WTC11 (cell line): Measurements from ENCODE around the gene PTPRK.

Source experiments
- ATF2 ChIP-seq: sonication (generic); formaldehyde crosslinking; IDR thresholded peaks from 2 replicates; pipeline ENCODE4 v1.8.1; 2022; ENCODE audit warnings: low read depth, missing genetic modification reagents, borderline replicate concordance
- CTCF ChIP-seq: fragments of 200-600 bp; IDR thresholded peaks from 2 replicates; pipeline ENCODE4 v1.8.0; 2022; ENCODE audit warnings: antibody characterized with exemption
- MAX ChIP-seq: sonication (generic); formaldehyde crosslinking; IDR thresholded peaks from 2 replicates; pipeline ENCODE4 v1.8.0; 2022; ENCODE audit warnings: mild to moderate bottlenecking, missing genetic modification reagents
- NFYB ChIP-seq: sonication (generic); formaldehyde crosslinking; conservative IDR thresholded peaks from 2 replicates; pipeline ENCODE4 v1.8.0; 2022; ENCODE audit warnings: low read depth, missing genetic modification reagents

- no peak for TF ChIP-seq CTCF
- TF ChIP-seq MAX = no peak
- TF ChIP-seq NFYB (CRISPR knock-in tag) = no peak
- TF ChIP-seq ATF2 (CRISPR knock-in tag) = no peak
Observed at GRCh38 chr6:128242765-128243403, 277.5 kb downstream of the PTPRK start.
